Large intestine (tissue), 3 donors: ENCODE results near the gene FAAP20. TPM values are rescaled to one million over a fixed set of nuclear protein-coding genes. Genes with fewer than 3 reads are reported as not detected.

ENCODE experiments used
- DNase-seq, 2 donors: peaks; one replicate each; pipeline versions ENCODE4 v3.0.0 to v3.0.0-alpha.2; 2013
- H3K27ac ChIP-seq: one replicate; pipeline ENCODE4 v1.5.1; 2013; ENCODE audit warnings: low read length
- H3K27me3 ChIP-seq: 2 replicates; pipeline ENCODE4 v1.6.1; 2013; ENCODE audit warnings: low read length; ENCODE audit not compliant: control insufficient read depth, insufficient read depth
- H3K36me3 ChIP-seq: 2 replicates; pipeline ENCODE4 v1.6.1; 2013; ENCODE audit warnings: low read length; ENCODE audit not compliant: control insufficient read depth, insufficient read depth
- H3K4me1 ChIP-seq: one replicate; pipeline ENCODE4 v1.6.1; 2013; ENCODE audit warnings: low read length; ENCODE audit not compliant: control insufficient read depth, insufficient read depth
- H3K4me3 ChIP-seq: one replicate; pipeline ENCODE4 v1.5.1; 2013; ENCODE audit warnings: low read length
- H3K9me3 ChIP-seq: one replicate; pipeline ENCODE4 v1.6.1; 2013; ENCODE audit warnings: mild to moderate bottlenecking, low read depth, low read length, moderate library complexity; ENCODE audit not compliant: control insufficient read depth
- WGBS: methylation state at CpG from one replicate; pipeline ENCODE4 v1.1.5; 2013; ENCODE audit warnings: low lambda C conversion rate; ENCODE audit not compliant: insufficient coverage; 5-methylcytosine and 5-hydroxymethylcytosine counted together
- polyA plus RNA-seq: library from polyadenylated mRNA; unstranded; fragments of 120-200 nt; gene quantifications from one replicate; pipeline ENCODE4 v1.2.1, GENCODE V29; 2013

The FAAP20 gene
- polyA plus RNA-seq, 1 donor: 59.6 TPM

- H3K4me3 ChIP-seq: no peak overlapping the region
- no peak overlapping the region for H3K27ac ChIP-seq
- peaks cover 3% of the 10 kb centered on the region for H3K9me3 ChIP-seq
- H3K27me3 ChIP-seq: no peaks in the 10 kb centered on the region
- peaks cover 30% of the 10 kb centered on the region for H3K4me1 ChIP-seq
- DNase-seq: no peak
- H3K36me3 ChIP-seq: no peaks in the 10 kb centered on the region
- WGBS: no CpG with 5 or more reads among the region's 14 CpGs
Observed at GRCh38 chr1:2201062-2201461, 6.5 kb upstream of the FAAP20 start.

GRCh38 chr1:2200308-2200943, 5.9 kb upstream of the FAAP20 start:
- no peak overlapping the region for H3K27ac ChIP-seq
- H3K36me3 ChIP-seq: no peaks in the 10 kb centered on the region
- no peaks in the 10 kb centered on the region for H3K9me3 ChIP-seq
- no peaks in the 10 kb centered on the region for H3K27me3 ChIP-seq
- DNase-seq: no peak
- peaks cover 32% of the 10 kb centered on the region for H3K4me1 ChIP-seq
- no peak overlapping the region for H3K4me3 ChIP-seq
- WGBS: no CpG with 5 or more reads among the region's 21 CpGs

- peak overlapping the region; percentile 34 for H3K4me3 ChIP-seq
- peak overlapping the region; percentile 61 for H3K27ac ChIP-seq
- H3K27me3 ChIP-seq: no peaks in the 10 kb centered on the region
- DNase-seq: peak; percentile 86 to 91
- WGBS: no CpG with 5 or more reads among the region's 24 CpGs
- peaks cover 32% of the 10 kb centered on the region for H3K4me1 ChIP-seq
- H3K9me3 ChIP-seq: no peaks in the 10 kb centered on the region
- no peaks in the 10 kb centered on the region for H3K36me3 ChIP-seq
Observed at GRCh38 chr1:2199042-2199810, 4.7 kb upstream of the FAAP20 start.

- H3K4me1 ChIP-seq: peaks cover 30% of the 10 kb centered on the region
- H3K36me3 ChIP-seq: no peaks in the 10 kb centered on the region
- no CpG with 5 or more reads among the region's 11 CpGs for WGBS
- H3K9me3 ChIP-seq: no peaks in the 10 kb centered on the region
- peak overlapping the region; percentile 61 for H3K27ac ChIP-seq
- no peak for DNase-seq
- no peaks in the 10 kb centered on the region for H3K27me3 ChIP-seq
- no peak overlapping the region for H3K4me3 ChIP-seq
Observed at GRCh38 chr1:2198571-2198970, 4.0 kb upstream of the FAAP20 start.

DNA sequence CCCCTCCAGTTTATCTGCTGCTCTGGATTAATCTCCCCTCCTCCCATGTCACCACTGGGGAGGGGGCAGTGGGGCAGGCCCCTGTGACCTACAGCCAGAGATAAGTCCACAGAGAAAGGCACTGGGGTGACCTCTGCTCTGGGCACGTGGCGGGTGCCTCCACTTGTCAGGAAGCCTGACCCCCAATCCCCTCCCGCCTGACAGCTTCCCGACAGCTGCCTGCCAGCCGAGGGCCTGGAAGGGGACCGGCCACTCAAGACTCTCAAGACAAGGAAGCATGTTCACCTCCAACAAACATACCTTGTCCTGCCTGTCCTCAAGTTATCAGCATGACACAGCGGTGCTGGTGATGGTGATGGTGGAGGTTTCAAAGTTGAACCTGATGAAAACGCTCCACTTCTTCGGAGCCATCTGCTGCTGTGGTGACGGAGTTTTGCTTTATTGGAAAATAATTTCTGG, 3.2 kb upstream of the FAAP20 start:
- no peak for DNase-seq
- no peak overlapping the region for H3K4me3 ChIP-seq
- H3K27ac ChIP-seq: no peak overlapping the region
- H3K9me3 ChIP-seq: no peaks in the 10 kb centered on the region
- no peaks in the 10 kb centered on the region for H3K27me3 ChIP-seq
- H3K36me3 ChIP-seq: peaks cover 1% of the 10 kb centered on the region
- WGBS: no CpG with 5 or more reads among the region's 10 CpGs
- H3K4me1 ChIP-seq: peaks cover 38% of the 10 kb centered on the region

DNA sequence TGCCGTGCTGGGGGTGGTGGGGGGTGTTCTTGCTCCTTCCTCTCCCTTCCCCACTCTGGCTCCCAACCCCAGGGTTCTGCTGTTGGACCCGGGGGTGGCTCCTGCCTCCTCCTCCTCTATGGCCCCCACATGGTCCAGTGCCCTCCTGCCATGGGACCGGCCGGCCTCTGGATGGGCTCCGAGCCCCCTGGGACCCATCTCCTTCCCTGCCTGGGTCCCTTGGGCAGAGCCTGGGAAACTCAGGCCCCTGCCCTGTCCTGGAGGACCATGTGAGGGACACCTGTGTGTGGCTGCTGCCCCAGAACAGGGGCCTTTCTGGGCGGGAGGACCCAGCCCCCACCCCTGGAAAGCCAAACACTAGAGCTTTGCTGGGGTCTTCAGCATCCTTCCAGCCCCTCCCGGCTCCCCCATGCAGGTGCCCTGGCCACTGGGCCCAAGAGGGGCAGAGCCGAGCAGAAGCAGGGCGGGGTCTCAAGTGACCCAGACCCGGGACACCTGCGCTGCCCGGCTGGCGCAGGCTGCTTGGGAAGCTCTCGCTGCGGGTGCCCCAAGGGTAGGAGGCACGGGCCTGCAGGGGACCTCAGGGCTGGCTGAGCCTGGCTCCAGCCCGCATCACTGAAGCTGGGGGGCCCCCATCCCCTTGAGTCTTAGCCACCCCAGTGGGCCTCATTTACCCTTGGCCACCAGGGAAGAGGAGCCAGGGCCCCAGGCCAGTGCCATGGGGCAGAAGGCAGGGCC, 2.5 kb upstream of the FAAP20 start:
- H3K27ac ChIP-seq: no peak overlapping the region
- WGBS: no CpG with 5 or more reads among the region's 17 CpGs
- no peak for DNase-seq
- H3K4me1 ChIP-seq: peaks cover 44% of the 10 kb centered on the region
- H3K9me3 ChIP-seq: no peaks in the 10 kb centered on the region
- H3K4me3 ChIP-seq: no peak overlapping the region
- H3K36me3 ChIP-seq: peaks cover 2% of the 10 kb centered on the region
- H3K27me3 ChIP-seq: no peaks in the 10 kb centered on the region

GRCh38 chr1:2195785-2196184, 1.2 kb upstream of the FAAP20 start:
- no CpG with 5 or more reads among the region's 11 CpGs for WGBS
- no peaks in the 10 kb centered on the region for H3K27me3 ChIP-seq
- DNase-seq: no peak
- H3K27ac ChIP-seq: peak overlapping the region; percentile 81
- peaks cover 2% of the 10 kb centered on the region for H3K36me3 ChIP-seq
- no peak overlapping the region for H3K4me3 ChIP-seq
- peaks cover 54% of the 10 kb centered on the region for H3K4me1 ChIP-seq
- H3K9me3 ChIP-seq: no peaks in the 10 kb centered on the region

DNA sequence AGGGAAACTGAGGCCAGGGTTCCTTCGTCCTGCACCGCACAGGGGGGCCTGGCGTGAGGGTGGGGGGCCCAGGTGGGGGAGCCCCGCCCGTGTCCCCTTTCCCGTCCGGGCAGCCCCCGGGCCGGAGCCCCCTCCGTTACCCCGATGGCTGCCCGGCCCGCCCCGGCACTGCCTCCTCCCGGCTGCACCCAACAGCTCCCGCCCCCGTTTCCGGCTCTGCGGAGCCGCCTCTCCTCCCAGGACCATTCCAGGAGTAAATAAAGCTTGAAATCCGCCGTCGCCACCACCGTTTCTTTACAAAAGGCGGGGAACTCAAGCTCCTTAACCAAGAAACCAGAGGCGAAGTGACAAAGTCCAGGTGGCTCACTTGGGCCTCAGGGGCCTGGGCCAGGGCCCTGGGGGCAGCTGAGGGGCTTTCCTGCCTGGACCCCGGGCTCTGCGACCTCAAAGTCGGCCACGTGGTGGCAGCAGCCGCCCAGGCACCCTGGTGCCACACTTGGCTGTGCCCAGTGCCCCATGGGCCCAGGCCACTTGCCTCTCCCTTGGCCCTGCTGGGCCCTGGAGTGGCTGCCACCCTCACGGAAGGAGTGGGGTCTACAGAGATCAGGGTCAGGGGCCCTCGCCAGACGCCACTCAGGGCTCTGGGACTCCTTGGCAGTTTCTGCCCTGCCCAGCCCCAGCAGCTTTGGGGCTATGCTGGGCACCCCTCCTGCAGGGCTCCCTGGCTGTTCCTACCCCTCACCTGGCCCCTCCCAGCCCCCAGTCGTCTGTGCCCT, 514 bp upstream of the FAAP20 start:
- Histone ChIP-seq H3K4me1 (peaks cover 61% of the 10 kb centered on the region), H3K36me3 (peaks cover 2% of the 10 kb centered on the region), H3K9me3 (peaks cover 2% of the 10 kb centered on the region), H3K4me3 (peak overlapping the region; percentile 41), H3K27me3 (no peaks in the 10 kb centered on the region), H3K27ac (peak overlapping the region; percentile 81)
- peak; percentile 86 to 95 for DNase-seq
- WGBS: no CpG with 5 or more reads among the region's 35 CpGs

DNA sequence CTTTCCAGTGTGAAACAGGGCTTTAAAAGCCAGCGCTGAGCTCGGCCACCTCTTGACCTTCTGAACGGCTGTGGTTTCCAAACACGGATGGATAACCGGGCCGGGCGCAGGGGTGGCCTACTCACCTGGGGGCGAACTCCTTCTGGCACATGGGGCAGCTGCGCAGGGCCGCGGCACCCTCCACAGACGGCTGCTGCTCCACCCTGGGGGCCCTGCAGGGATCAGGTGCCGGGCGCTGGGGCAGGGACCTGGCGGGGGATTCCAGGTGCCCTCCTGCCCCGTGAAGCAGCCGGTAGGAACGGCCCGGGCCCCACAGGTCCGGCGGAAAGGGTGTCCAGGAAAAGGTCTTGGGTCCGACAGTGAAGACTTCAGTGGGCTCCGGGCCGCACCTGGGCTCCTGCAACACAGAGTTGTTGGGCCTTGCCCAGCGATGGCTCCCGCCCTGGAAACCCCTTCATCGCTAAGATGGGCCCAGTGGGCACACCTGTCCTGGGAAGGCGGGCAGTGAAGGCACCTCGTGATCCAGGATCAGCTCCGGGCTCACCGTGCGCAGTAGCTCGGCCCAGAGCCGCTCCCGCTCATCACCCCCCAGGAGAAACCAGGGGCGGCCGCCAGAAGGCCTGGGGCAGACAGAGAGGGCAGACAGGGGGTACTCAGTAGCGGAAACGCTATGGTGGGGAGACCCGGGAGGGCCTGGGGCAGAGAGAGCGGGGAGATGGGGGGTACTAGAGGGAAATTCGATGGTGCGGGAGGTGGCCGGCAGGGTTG, 874 bp downstream of the FAAP20 start:
- peaks cover 7% of the 10 kb centered on the region for H3K9me3 ChIP-seq
- peak in 1 of 2 donors; percentile 84 for DNase-seq
- peak overlapping the region; percentile 93 for H3K27ac ChIP-seq
- H3K4me3 ChIP-seq: peak overlapping the region; percentile 72
- no peaks in the 10 kb centered on the region for H3K27me3 ChIP-seq
- H3K36me3 ChIP-seq: peaks cover 2% of the 10 kb centered on the region
- H3K4me1 ChIP-seq: peaks cover 66% of the 10 kb centered on the region
- WGBS: no CpG with 5 or more reads among the region's 44 CpGs
